Measurements from ENCODE around the gene DPF3. TPM values are rescaled to one million over a fixed set of nuclear protein-coding genes. Genes with fewer than 3 reads are reported as not detected.

Gene DPF3
- total RNA-seq, 4 donors from 2014 or later: 0.19 to 3.8 (median 0.58) TPM

DNA sequence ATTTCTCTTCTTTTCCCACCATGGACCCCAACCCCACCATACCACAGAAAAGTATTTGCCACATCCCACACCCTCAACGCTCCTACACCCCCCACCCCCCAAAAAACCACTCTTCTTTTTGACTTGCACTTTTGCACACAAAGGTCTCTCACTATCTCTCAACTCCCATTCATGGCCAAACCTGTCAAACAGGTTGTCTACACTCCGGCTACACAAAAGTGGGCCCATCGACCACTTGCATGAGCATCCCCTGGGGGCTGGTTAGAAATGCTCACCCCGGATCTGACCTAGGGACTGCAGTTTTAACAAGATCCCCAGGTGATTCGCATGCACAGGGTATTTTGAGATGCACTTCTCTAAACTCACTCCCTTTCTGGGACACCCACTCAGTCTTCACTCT lies 248.2 kb downstream of the DPF3 start:
- TF ChIP-seq, protein P1, sequence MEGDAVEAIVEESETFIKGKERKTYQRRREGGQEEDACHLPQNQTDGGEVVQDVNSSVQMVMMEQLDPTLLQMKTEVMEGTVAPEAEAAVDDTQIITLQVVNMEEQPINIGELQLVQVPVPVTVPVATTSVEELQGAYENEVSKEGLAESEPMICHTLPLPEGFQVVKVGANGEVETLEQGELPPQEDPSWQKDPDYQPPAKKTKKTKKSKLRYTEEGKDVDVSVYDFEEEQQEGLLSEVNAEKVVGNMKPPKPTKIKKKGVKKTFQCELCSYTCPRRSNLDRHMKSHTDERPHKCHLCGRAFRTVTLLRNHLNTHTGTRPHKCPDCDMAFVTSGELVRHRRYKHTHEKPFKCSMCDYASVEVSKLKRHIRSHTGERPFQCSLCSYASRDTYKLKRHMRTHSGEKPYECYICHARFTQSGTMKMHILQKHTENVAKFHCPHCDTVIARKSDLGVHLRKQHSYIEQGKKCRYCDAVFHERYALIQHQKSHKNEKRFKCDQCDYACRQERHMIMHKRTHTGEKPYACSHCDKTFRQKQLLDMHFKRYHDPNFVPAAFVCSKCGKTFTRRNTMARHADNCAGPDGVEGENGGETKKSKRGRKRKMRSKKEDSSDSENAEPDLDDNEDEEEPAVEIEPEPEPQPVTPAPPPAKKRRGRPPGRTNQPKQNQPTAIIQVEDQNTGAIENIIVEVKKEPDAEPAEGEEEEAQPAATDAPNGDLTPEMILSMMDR (IDR thresholded peaks at IDR 0.05): no peak
- no peak for ATAC-seq (ENCODE audit: low FRiP score)
- DNase-seq (ENCODE audit: low spot score): no peak

DNA sequence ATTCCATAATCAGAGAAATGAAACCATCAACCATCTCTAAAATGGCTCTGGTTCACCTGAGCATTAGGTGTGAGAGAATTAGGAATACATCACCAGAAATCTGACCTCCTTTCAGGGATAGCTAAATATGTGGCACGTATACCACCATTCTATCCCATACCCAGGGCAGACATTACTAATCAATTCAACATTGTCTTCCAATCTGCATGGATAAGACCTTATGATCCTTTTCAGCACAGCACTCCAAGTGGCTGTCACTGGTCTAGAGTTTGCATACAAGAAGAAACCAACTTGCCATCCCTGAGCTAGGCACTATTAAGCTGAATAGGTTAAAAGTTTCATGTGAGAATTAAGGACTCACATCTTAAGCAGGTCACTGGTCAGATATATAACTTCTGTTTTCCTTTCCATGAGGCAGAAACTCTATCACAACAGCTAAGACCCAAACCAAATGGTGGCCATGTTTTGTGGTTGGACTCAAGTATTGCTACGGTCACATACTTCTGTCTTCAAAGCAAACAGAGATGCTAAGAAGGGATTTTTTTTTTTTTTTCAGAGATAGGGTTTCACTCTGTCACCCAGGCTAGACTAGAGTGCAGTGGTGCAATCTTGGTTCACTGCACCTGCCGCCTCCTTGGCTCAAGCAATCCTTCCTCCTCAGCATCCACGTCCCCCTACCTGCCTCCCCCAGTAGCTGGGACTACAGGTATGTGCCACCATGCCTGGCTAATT lies 249.0 kb downstream of the DPF3 start:
- DNase-seq (ENCODE audit: low spot score) (no peak), ATAC-seq (ENCODE audit: low FRiP score) (no peak)
- TF ChIP-seq, protein P1 (IDR thresholded peaks at IDR 0.05): no peak

DNA sequence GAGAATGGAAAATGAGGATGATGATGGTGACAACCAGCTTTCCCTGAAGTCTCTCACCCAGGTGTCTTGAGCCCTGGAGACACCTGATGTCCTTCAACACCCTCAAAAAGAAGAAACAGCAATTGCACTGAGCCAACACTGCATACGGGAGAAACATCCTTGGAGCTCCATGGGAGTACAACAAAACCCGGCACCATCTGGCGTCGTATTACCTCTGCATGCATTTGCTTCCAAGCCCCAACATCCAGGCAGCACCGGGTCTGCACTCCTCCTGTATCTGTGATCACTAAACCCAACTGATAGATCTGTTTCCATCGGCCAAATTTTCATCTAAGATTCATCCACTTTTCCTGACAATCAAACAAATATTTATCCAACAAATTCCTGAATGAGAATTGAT lies 249.9 kb downstream of the DPF3 start:
- no peak for DNase-seq (ENCODE audit: low spot score)
- no peak for ATAC-seq (ENCODE audit: low FRiP score)
- TF ChIP-seq, protein P1 (IDR thresholded peaks at IDR 0.05): no peak

DNA sequence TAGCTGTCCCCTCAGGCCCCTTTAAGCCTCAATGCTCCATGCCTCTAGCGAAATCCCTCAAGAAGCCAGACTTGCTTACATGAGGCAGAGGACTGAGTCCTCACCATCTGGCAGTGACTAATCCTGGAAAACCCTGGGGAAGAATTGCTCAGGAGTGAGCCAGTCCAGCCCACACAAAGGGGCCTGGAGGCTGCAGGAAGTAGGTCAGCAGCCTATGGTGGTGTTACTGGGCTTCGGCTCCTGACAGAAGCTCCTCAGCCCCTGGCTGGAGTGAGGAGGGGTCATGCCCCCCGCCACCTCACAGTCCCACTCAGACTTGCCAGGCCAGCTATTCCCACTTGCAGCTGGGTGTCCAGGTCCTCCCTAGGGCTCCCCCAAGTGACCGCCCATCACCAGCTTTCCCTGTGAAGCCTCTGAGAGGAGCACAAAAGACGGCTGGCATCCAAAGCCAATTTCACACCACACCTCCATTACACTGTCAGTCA lies 250.5 kb downstream of the DPF3 start:
- DNase-seq (ENCODE audit: low spot score) (no peak), ATAC-seq (ENCODE audit: low FRiP score) (peak; percentile 58)
- TF ChIP-seq, protein P1 (IDR thresholded peaks at IDR 0.05): no peak

DNA sequence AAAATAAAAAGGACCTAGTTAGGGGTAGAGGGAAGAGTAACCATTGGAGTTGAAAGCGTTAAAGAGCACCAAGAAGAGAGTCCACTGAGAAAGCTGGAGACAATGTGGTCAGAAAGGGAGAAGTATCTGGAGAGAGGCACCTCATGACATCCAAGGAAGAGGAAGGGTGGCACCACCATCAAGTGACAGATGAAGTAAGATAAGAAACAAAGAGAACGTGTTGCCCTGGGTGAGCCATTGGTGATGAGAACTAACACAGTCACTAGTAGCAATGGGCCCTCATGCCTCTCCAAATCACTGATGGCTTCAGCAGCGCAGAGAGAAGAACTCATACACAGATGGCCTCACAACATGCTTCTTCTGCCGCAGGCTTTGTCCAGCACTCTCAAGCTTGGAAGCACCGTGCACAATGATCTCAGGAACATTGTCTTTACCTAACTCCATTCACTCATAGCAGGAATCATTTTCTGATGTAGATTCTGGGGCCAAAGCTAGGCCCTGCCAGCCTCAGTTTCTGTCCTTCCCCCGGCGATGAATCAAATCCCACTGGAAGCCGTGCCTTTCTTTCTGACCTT lies 252.9 kb downstream of the DPF3 start:
- DNase-seq (ENCODE audit: low spot score): no peak
- ATAC-seq (ENCODE audit: low FRiP score): no peak
- TF ChIP-seq, protein P1 (IDR thresholded peaks at IDR 0.05): no peak

DNA sequence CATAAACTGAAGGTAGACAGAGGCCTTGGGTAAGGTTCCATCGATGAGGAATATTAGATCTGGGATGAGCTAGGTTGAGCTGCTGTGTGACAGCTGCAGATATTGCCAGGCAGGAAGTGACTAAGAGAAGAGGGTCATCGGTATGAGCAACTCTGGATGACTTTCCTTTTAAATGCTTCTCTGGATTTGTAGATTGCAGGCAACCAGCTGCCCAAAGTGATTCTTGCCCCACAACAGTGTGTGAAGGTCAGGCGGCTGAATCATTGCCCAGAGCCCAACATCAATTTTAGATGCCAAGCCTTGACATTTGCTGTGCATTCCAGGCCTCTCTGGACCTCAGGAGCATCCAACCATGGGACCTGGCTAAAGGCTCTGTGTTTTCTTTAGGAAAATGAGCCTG lies 255.9 kb downstream of the DPF3 start:
- ATAC-seq (ENCODE audit: low FRiP score): no peak
- TF ChIP-seq, protein P1 (IDR thresholded peaks at IDR 0.05): no peak

DNA sequence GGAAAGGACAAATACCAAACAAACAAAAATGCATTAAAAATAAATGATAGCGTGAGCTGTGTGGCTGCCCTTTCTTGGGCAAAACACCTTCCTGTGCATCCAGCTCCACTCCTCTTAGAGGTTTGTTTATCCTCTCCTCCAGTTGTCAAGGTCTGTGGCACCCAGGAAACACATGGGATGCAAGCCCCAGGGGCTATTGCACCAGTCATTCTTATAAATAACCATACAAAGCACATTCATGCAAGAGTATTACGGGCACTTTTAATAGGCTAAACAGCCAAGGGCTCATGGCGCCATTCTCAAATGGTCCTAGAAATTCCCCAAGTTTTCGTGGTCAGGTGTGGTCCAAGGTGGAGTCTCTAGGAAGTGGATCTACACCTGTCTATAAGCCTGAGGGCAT lies 257.0 kb downstream of the DPF3 start:
- ATAC-seq (ENCODE audit: low FRiP score) (no peak), DNase-seq (ENCODE audit: low spot score) (no peak)
- TF ChIP-seq, protein P1 (IDR thresholded peaks at IDR 0.05): no peak

More for the DNA sequence above, 255.9 kb downstream of the DPF3 start:
- DNase-seq (ENCODE audit: low spot score): no peak
